ENCODE measurements around the gene ERFL.
A peak's percentile ranks its signal among the peaks of the same experiment; 100 is the strongest.

ERFL gene

DNA sequence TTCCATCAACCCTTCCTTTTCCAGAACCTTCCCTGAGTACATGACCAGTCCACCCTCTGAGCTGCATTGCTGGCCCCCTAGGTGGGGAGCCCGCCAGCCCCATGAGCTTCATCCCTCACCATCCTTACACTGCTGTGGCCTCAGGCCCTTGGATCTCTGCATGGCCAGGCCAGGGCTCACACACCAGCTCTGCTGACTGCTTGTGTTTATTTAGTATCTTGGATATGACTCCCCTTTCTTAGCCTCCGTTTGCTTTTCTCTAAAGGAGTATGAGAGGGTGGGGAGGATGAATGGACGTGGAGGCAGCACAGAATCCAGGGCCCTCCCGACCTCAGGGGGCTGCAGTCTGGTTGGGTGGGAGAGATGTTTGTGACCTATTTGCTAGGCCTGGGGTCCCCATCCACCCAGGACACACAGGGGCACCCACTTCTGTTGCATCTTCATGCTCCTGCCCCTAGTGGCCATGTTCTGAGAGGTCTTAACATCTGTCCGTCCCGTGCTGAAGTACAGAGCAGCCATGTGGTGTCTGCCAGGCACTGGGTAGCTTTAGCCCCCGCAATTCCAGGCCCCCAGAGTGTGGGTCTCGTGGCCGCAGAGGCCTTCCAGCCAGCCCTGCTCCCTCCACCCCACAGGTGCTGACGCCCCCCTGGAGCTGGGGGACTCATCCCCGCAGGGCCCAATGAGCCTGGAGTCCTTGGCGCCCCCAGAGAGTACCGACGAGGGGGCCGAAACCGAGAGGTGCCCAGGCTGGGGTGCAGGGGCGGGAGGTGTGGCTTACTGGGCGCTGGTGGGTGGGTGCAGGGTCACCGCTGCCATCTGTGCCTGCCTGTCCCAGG is 32.3 kb downstream of the ERFL start:
- DNase-seq: no peak

GRCh38 chr19:41894350-41894749 is 33.9 kb downstream of the ERFL start:
- DNase-seq: no peak

DNA sequence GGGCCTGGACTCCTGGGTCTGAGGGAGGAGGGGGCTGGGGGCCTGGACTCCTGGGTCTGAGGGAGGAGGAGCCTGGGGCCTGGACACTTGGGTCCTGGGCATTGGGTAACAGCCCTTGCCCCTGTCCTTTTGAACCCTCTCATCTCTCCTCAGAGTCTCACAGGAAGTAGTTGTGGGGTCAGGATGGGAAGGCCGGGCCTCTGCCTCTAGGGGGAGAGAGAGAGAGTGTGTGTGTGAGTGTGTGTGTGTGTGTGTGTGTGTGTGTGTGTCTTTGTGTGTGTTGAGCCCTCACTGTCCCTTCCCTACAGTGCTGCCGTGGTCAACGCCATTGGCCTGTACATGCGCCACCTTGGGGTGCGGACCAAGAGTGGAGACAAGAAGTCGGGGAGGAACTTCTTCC is 34.4 kb downstream of the ERFL start:
- no peak for DNase-seq

DNA sequence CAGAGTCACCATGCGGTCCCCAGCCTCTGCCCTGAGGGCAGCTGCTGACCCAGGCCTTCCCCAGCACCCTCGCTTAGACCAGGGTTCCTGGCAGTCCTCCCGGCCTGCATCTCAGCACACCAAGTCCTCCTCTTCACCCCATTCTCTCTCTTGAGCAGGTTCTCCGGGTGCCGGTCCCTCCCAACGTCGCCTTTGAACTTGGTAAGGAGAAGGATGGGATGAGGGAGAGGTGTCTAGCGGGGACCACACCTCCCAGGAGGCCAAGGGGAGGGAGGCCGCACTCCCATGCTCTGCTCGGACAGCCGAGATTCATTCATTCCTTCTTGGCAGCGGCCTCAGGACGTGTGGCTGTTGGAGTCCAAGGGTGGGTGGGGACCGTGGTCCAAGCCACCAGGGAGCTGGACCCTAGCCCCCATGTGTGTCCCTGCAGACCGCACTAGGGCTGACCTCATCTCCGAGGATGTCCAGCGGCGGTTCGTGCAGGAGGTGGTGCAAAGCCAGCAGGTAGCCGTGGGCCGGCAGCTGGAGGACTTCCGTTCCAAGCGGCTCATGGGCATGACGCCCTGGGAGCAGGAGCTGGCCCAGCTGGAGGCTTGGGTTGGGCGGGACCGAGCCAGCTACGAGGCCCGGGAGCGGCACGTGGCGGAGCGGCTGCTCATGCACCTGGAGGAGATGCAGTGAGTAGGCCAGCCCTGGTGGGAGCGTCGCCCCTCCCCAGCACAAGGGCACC is 35.9 kb downstream of the ERFL start:
- no peak for DNase-seq

DNA sequence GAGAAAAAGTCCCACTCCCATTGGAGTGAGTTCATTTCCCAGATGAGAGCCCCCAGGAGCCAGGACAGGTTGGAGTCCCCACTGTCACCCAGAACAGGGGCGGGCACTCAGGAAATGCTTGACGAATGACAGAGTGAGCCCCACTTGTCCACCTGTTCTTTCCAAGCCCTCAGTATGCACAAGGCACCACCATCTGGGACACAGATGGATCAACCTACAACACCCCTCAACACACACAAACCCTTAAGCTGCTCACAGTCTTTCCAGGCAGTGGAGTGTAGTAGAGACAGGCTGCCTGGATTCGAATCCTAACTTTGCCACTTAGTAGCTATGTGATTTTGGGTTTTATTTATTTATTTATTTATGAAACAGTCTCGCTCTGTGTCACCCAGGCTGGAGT is 37.3 kb downstream of the ERFL start:
- DNase-seq: no peak

DNA sequence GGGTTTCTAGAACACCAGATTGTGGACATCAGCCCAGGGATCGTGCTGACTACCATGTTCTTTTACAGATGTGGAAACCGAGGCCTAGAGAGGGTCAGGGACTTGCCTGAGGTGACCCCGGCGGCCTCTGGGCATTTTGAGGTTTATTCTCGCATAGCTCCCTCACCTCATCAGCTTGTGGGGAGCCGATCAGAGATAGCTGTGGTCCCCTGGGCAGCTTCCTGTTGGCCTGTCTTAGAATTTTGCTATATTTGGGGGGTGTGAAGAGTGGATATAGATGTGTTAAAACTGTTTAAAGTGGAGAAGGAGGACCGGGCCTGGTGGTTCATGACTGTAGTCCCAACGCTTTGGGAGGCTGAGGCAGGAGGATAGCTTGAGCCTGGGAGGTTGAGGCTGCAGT is 38.4 kb downstream of the ERFL start:
- DNase-seq: no peak

DNA sequence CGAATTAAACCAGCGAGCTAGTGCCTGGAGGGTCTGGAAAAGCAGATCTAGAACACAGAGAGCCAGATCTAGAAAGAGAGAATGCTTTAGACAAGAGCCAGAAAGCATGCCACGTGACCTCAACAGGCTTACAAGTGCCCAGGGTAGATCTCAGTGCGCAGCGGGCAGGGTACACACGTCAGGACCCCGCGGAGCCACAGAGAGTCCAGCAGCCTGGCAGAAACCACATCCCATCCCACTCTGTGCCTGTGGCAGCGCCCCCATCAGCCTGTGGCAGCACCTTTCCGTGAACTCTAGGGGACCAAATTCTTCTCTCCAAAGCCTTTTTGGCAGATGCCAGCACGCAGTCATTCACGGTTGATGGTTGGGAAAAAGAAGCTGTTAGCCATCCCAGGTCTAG is 39.3 kb downstream of the ERFL start:
- DNase-seq: no peak

GRCh38 chr19:41887711-41888382 is 40.4 kb downstream of the ERFL start:
- peak in 1 of 2 donors; percentile 50 for DNase-seq

GRCh38 chr19:41886761-41887710 is 41.2 kb downstream of the ERFL start:
- no peak for DNase-seq

DNA sequence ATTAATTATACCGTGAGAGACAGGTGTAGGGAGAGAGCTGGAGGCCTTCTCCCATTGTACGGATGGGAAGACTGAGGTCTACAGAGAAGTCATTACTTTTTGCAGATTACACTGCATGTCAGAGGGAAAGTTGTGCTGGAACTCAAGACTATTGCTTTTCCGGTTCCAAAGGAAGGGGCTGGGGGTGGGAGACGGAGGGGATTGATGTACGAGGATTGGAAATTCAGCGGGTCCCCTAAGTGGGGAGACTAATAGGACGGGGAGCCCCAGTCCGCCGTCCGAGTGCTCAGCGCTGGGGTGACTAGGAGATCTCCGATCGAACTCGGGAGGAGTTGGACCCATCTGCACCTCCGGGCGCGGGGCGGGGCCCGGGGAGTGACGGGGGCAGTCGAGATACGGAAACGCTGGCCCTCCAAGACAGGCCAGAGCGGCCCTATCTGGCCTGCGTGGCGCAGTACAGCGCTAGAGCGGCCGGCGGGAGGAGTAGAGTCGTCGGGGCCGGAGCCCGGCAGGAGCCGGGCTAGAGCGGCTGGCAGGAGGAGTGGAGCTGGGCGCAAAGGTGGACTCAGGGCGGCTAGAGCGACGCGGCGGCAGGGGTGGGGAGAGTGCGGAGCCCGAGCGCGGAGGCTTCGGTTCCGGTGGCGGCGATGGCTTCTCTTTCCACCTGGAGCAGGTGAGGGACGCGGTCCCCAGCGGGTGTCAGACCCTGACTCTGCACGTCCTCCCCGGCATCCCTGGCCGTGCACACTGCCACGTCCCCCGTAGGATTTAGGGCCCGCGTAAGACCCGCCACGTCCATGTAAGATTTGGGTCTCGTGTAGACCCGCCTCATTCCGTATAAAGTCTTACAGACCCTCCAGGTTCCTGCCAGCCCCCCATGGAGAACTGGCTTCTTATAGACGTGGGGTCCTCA is 44.2 kb downstream of the ERFL start:
- peak; percentile 95 to 97 for DNase-seq

GRCh38 chr19:41883463-41883820 is 44.8 kb downstream of the ERFL start:
- DNase-seq: no peak

- peak in 1 of 2 donors; percentile 15 for DNase-seq
Measured at GRCh38 chr19:41882568-41883462, 45.4 kb downstream of the ERFL start, which contains the start of gene ARHGEF1. Gene ARHGEF1, plus strand, starts transcription at chr19:41883184. Its CDS starts 4,899 bp downstream, at chr19:41888083.

DNA sequence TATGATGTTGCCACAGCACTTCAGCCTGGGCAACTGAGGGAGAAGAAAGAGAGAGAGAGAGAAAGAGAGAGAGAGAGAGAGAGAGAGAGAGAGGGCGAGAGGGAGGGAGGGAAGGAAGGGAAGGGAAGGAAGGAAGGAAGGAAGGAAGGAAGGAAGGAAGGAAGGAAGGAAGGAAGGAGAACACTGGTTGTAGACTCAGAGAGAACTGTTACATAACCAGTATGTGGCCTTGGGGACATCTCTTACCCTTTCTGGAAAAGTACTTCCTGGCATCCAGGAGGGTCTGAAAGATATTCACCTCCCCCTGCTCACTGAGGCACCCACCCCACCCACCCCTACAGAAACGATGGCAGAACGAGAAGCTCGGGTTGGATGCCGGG is 47.9 kb downstream of the ERFL start:
- DNase-seq: no peak

- DNase-seq: no peak
Measured at GRCh38 chr19:41879670-41880328, 48.5 kb downstream of the ERFL start.

DNA sequence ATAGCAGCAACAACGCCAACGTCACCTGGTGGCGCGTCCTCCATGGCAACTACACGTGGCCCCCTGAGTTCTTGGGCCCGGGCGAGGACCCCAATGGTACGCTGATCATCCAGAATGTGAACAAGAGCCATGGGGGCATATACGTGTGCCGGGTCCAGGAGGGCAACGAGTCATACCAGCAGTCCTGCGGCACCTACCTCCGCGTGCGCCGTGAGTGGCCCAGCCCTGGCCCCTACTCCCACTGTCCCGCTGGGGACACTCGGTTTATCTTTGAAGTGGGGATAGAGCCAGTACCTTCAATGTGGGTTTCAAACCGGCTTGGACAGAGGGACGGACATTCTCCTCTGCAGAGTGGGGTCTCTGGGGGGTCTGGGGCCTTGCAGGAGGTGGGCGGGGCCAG is 49.2 kb downstream of the ERFL start:
- DNase-seq: no peak

- no peak for DNase-seq
Measured at GRCh38 chr19:41877916-41878905, 50.0 kb downstream of the ERFL start.

- no peak for DNase-seq
Measured at GRCh38 chr19:41876847-41877832, 51.1 kb downstream of the ERFL start, which contains the start of gene CD79A. Gene CD79A, plus strand, starts transcription at chr19:41877279. Its CDS starts 26 bp downstream, at chr19:41877305.

All from hippocampal formation (tissue), 2 donors.